Measurements from ENCODE around the gene RAB9A. TPM values are rescaled to one million over a fixed set of nuclear protein-coding genes. Genes with fewer than 3 reads are reported as not detected.

The RAB9A gene
- total and polyA plus RNA-seq, 10 donors = 20.3 to 36.5 (median 28.2) TPM

GRCh38 chrX:13688384-13688957 is 457 bp upstream of the RAB9A start:
- peaks cover 0 to 25% (median 4%) of the 10 kb centered on the region in 7 donors for H3K27me3 ChIP-seq (replicated peaks in 1 of 7)
- 2 to 18% (median 8%) methylated on average over 13 of the region's 13 CpGs for WGBS, 5 donors
- TF ChIP-seq CTCF (IDR thresholded peaks at IDR 0.05 in 8 of 11, conservative IDR thresholded peaks at IDR 0.05 in 3 of 11) = no peak
- TF ChIP-seq POLR2AphosphoS5 (IDR thresholded peaks at IDR 0.05) = no peak
- TF ChIP-seq POLR2A (IDR thresholded peaks at IDR 0.05) = no peak
- H3K4me1 ChIP-seq = peaks cover 12 to 53% (median 37%) of the 10 kb centered on the region in 6 donors
- H3K27ac ChIP-seq = peak overlapping the region; percentile 87 to 97 (median 96)
- H3K9me3 ChIP-seq = no peaks in the 10 kb centered on the region
- peak overlapping the region; percentile 46 to 84 (median 56) for H3K4me3 ChIP-seq
- no peaks in the 10 kb centered on the region for H3K36me3 ChIP-seq
- intact Hi-C loops (cut with DNase I; ENCODE audit: low total_unique reads) = no loop called here
- DNase-seq = no peak

GRCh38 chrX:13689741-13690211 is 848 bp downstream of the RAB9A start:
- Histone ChIP-seq H3K4me1 (peaks cover 20 to 66% (median 50%) of the 10 kb centered on the region in 6 donors), H3K4me3 (peak overlapping the region; percentile 46 to 84 (median 56)), H3K27ac (peak overlapping the region; percentile 87 to 97 (median 96)), H3K27me3 (replicated peaks in 1 of 7) (peaks cover 0 to 25% (median 4%) of the 10 kb centered on the region in 7 donors), H3K9me3 (no peaks in the 10 kb centered on the region), H3K36me3 (no peaks in the 10 kb centered on the region)
- TF ChIP-seq POLR2A (IDR thresholded peaks at IDR 0.05) (no peak), POLR2AphosphoS5 (IDR thresholded peaks at IDR 0.05) (no peak), CTCF (IDR thresholded peaks at IDR 0.05 in 8 of 11, conservative IDR thresholded peaks at IDR 0.05 in 3 of 11) (no peak)
- intact Hi-C loops (cut with DNase I; ENCODE audit: low total_unique reads) = no loop called here
- WGBS, 5 donors = 0 to 8% (median 2%) methylated on average over 15 to 16 of the region's 16 CpGs
- no peak for DNase-seq

- H3K4me1 ChIP-seq = peaks cover 22 to 66% (median 58%) of the 10 kb centered on the region in 6 donors
- intact Hi-C loops (cut with DNase I; ENCODE audit: low total_unique reads) = no loop called here
- WGBS, 5 donors = 52 to 57% (median 53%) methylated on average over 3 of the region's 3 CpGs
- no peak for DNase-seq
- H3K27ac ChIP-seq = peak overlapping the region in 4 of 8 donors; percentile 92 to 97 (median 96)
- H3K36me3 ChIP-seq = no peaks in the 10 kb centered on the region
- H3K27me3 ChIP-seq (replicated peaks in 1 of 7) = peaks cover 0 to 16% (median under 1%) of the 10 kb centered on the region in 7 donors
- TF ChIP-seq POLR2A (IDR thresholded peaks at IDR 0.05) (no peak), POLR2AphosphoS5 (IDR thresholded peaks at IDR 0.05) (no peak), CTCF (IDR thresholded peaks at IDR 0.05 in 8 of 11, conservative IDR thresholded peaks at IDR 0.05 in 3 of 11) (no peak)
- H3K9me3 ChIP-seq = no peaks in the 10 kb centered on the region
- peak overlapping the region in 5 of 8 donors; percentile 54 to 84 (median 58) for H3K4me3 ChIP-seq
These were observed 1.9 kb downstream of the RAB9A start for GRCh38 chrX:13690836-13691235.

- Histone ChIP-seq H3K27ac (peak overlapping the region in 5 of 8 donors; percentile 26 to 97 (median 96)), H3K4me3 (peak overlapping the region in 1 of 8 donors; percentile 84), H3K36me3 (no peaks in the 10 kb centered on the region), H3K9me3 (no peaks in the 10 kb centered on the region), H3K27me3 (replicated peaks in 1 of 7) (peaks cover 0 to 16% (median 0%) of the 10 kb centered on the region in 7 donors), H3K4me1 (peaks cover 22 to 76% (median 66%) of the 10 kb centered on the region in 6 donors)
- WGBS, 5 donors = 63 to 71% (median 66%) methylated on average over 7 of the region's 7 CpGs
- no peak for TF ChIP-seq POLR2AphosphoS5 (IDR thresholded peaks at IDR 0.05)
- intact Hi-C loops (cut with DNase I; ENCODE audit: low total_unique reads) = no loop called here
- no peak for DNase-seq
These were observed 3.0 kb downstream of the RAB9A start for GRCh38 chrX:13691841-13692371.
